ENCODE data around the gene CERK.
A peak's percentile ranks its signal among the peaks of the same experiment; 100 is the strongest.

Gene CERK

DNA sequence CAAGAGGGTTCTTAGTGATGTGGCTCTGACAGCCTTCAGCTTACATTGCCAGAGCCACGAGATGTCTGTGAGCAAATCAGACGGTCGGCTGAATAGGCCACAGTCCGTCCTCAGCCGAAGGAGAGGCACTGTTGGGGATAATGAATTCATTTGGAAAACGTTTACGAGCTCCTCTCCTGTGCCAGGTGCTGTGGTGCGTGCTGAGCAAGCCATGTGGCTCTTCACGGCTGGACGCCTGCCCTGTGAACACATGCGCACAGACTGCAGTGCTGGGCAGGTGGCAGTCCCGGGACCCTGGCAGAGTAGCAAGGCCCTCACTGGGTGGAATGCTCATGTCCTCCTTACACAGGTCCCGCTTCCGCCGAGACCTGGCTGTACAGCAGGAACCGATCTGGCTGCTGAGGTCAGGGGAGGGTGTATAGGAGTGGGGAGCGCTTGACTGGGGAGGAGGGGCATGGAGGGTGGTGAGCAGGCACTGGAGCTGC is 31.2 kb upstream of the CERK start:
- H3K4me3 ChIP-seq (replicated peaks; ENCODE audit: low read depth, low read length) = peak overlapping the region; percentile 47
- H3K27me3 ChIP-seq (replicated peaks; ENCODE audit: control insufficient read depth, insufficient read depth, low read length) = no peaks in the 10 kb centered on the region
- TF ChIP-seq, protein P1, sequence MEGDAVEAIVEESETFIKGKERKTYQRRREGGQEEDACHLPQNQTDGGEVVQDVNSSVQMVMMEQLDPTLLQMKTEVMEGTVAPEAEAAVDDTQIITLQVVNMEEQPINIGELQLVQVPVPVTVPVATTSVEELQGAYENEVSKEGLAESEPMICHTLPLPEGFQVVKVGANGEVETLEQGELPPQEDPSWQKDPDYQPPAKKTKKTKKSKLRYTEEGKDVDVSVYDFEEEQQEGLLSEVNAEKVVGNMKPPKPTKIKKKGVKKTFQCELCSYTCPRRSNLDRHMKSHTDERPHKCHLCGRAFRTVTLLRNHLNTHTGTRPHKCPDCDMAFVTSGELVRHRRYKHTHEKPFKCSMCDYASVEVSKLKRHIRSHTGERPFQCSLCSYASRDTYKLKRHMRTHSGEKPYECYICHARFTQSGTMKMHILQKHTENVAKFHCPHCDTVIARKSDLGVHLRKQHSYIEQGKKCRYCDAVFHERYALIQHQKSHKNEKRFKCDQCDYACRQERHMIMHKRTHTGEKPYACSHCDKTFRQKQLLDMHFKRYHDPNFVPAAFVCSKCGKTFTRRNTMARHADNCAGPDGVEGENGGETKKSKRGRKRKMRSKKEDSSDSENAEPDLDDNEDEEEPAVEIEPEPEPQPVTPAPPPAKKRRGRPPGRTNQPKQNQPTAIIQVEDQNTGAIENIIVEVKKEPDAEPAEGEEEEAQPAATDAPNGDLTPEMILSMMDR (IDR thresholded peaks at IDR 0.05; ENCODE audit: insufficient read depth, low read length, poor library complexity, severe bottlenecking) = no peak
- peak; percentile 74 for DNase-seq (ENCODE audit: extremely low read depth, insufficient read length)
- H3K36me3 ChIP-seq (ENCODE audit: control insufficient read depth, insufficient read depth, low read length) = peaks cover 5% of the 10 kb centered on the region

DNA sequence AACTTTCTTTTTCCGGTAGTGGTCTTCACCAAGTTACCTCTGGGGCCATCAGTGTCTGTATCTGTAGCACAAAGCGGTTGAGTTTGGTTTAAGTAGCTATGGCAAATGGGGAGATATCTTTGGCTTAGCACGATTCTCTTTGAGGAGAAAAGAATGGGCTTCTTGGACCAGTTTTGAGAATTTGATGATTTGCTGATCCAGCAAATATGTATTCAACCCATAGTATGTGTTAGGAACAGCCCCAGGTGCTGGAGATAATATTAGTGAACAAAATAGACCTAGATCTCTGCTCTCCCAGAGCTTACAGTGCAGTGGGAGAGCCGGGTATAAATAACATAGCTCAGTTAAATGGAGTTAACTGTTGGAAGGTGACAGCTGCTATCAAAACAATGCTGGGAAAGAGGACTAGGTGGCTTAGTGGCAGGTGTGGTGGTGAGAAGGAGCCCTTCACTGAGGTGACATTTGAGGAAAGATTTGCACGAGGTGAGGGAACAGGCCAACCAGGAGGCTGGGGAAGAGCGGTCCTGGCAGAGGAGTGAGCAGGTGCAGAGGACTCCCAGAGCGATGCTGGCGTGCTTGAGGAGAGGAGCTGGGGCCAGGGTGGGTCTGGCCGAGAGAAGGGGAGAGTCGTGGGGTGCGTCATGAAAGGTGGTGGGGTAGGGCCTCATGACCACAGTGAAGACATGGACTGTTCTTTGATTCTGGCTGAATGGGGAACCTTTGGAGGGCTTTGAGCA is 29.4 kb upstream of the CERK start:
- no peaks in the 10 kb centered on the region for H3K27me3 ChIP-seq (replicated peaks; ENCODE audit: control insufficient read depth, insufficient read depth, low read length)
- no peak for DNase-seq (ENCODE audit: extremely low read depth, insufficient read length)
- peaks cover 5% of the 10 kb centered on the region for H3K36me3 ChIP-seq (ENCODE audit: control insufficient read depth, insufficient read depth, low read length)
- no peak overlapping the region for H3K4me3 ChIP-seq (replicated peaks; ENCODE audit: low read depth, low read length)
- TF ChIP-seq, protein P1 (IDR thresholded peaks at IDR 0.05; ENCODE audit: insufficient read depth, low read length, poor library complexity, severe bottlenecking) = no peak

DNA sequence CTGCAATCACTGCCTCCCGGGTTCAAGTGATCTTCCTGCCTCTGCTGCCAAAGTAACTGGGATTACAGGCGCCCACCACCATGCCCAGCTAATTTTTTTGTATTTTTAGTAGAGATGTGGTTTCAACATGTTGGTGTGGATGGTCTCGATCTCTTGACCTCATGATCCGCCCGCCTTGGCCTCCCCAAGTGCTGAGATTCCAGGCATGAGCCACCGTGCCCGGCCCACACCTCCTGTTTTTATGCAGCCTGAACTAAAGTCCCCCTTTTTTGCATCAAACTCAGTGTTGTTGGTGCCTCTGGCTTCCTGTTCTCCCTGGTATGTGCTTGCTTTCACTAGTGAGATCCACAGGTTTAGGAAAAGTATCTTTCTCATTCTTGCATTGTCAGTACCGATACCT is 28.6 kb upstream of the CERK start:
- Histone ChIP-seq H3K4me3 (replicated peaks; ENCODE audit: low read depth, low read length) (no peak overlapping the region), H3K27me3 (replicated peaks; ENCODE audit: control insufficient read depth, insufficient read depth, low read length) (no peaks in the 10 kb centered on the region), H3K36me3 (ENCODE audit: control insufficient read depth, insufficient read depth, low read length) (peaks cover 5% of the 10 kb centered on the region)
- no peak for DNase-seq (ENCODE audit: extremely low read depth, insufficient read length)
- TF ChIP-seq, protein P1 (IDR thresholded peaks at IDR 0.05; ENCODE audit: insufficient read depth, low read length, poor library complexity, severe bottlenecking) = no peak

DNA sequence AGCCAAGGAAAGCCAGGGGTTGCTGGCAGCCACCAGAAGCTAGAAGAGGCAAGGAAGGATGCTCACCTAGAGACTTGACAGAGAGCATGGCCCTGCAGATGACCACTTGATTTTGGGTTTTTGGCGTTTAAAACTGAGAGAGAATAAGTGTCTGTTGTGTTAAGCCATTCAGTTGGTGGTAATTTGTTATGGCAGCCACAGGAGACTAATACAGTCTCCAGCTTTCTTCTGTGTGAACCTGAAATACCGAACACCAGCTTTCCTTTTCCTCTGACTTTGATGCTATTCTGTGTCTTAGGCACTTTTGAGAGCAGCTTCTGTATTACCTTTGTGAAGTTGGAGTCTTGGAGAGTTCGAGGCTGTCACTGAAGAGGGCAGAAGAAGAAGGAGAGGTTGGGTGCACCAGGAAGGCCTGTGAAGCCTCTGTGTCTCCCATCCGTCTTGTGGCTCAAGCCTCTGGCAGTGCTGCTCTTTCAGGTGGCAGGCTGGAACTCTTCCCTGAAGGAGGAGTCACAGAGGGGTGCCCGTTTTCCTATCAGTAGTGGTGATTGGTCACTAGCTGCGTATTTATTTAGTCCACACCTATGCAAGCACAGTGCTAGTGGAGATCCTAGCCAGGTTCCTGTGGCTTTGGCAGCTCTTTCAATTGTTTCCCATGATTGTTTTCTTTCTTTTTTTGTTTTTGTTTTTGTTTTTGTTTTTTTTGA is 26.9 kb upstream of the CERK start:
- peaks cover 5% of the 10 kb centered on the region for H3K36me3 ChIP-seq (ENCODE audit: control insufficient read depth, insufficient read depth, low read length)
- H3K4me3 ChIP-seq (replicated peaks; ENCODE audit: low read depth, low read length) = peak overlapping the region; percentile 99
- TF ChIP-seq, protein P1 (IDR thresholded peaks at IDR 0.05; ENCODE audit: insufficient read depth, low read length, poor library complexity, severe bottlenecking) = no peak
- H3K27me3 ChIP-seq (replicated peaks; ENCODE audit: control insufficient read depth, insufficient read depth, low read length) = no peaks in the 10 kb centered on the region
- DNase-seq (ENCODE audit: extremely low read depth, insufficient read length) = no peak

DNA sequence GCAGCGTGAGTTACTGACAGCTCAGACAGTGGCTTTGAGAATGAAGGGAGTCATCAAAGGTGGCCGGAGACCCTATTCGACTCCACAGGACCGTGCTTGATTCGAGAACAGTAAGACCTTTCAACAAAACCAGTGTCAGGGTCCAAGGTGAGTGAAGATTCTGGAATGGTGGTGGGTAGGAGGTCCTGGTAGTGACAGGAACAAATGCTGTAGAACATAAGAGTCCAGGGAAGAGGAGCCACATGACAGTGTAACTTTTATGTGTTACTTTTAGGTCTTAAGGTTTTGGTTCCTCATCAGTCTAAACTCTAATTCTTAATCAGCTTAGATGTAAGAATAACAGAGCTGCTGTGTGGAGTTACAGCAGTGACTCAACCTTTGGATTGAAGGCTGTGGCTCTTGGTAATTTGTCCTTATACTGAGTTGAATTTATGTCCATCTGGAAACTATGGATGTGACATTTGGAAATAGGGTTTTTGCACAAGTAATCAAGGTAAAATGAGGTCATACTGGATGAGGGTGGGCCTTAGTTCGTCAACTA is 26.2 kb upstream of the CERK start:
- Histone ChIP-seq H3K27me3 (replicated peaks; ENCODE audit: control insufficient read depth, insufficient read depth, low read length) (no peaks in the 10 kb centered on the region), H3K36me3 (ENCODE audit: control insufficient read depth, insufficient read depth, low read length) (peaks cover 5% of the 10 kb centered on the region), H3K4me3 (replicated peaks; ENCODE audit: low read depth, low read length) (peak overlapping the region; percentile 99)
- TF ChIP-seq, protein P1 (IDR thresholded peaks at IDR 0.05; ENCODE audit: insufficient read depth, low read length, poor library complexity, severe bottlenecking) = no peak
- DNase-seq (ENCODE audit: extremely low read depth, insufficient read length) = no peak
